ENCODE data around the gene DNMT3B.

- no peak for TF ChIP-seq CTCF (IDR thresholded peaks at IDR 0.05; ENCODE audit: low read depth, low read length, missing input control)
- no peak for TF ChIP-seq MAX (IDR thresholded peaks at IDR 0.05)
- TF ChIP-seq, protein P1, sequence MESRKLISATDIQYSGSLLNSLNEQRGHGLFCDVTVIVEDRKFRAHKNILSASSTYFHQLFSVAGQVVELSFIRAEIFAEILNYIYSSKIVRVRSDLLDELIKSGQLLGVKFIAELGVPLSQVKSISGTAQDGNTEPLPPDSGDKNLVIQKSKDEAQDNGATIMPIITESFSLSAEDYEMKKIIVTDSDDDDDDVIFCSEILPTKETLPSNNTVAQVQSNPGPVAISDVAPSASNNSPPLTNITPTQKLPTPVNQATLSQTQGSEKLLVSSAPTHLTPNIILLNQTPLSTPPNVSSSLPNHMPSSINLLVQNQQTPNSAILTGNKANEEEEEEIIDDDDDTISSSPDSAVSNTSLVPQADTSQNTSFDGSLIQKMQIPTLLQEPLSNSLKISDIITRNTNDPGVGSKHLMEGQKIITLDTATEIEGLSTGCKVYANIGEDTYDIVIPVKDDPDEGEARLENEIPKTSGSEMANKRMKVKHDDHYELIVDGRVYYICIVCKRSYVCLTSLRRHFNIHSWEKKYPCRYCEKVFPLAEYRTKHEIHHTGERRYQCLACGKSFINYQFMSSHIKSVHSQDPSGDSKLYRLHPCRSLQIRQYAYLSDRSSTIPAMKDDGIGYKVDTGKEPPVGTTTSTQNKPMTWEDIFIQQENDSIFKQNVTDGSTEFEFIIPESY (IDR thresholded peaks at IDR 0.05), result no peak
- TF ChIP-seq FOXA1 (IDR thresholded peaks at IDR 0.05), result no peak
- TF ChIP-seq SP1 (IDR thresholded peaks at IDR 0.05), result no peak
- no peak for TF ChIP-seq JUND (IDR thresholded peaks at IDR 0.05)
- no peak for TF ChIP-seq EGR1 (IDR thresholded peaks at IDR 0.05; ENCODE audit: low read depth in 2 of 2)
- TF ChIP-seq GABPA (IDR thresholded peaks at IDR 0.05 in 1 of 2, conservative IDR thresholded peaks at IDR 0.05 in 1 of 2), result no peak
- TF ChIP-seq RXRA (IDR thresholded peaks at IDR 0.05), result no peak
- no peak for TF ChIP-seq ATF3 (IDR thresholded peaks at IDR 0.05)
- no peak for TF ChIP-seq TAF1 (conservative IDR thresholded peaks at IDR 0.05)
- no peak for TF ChIP-seq RAD21 (IDR thresholded peaks at IDR 0.05)
- TF ChIP-seq, protein P2, sequence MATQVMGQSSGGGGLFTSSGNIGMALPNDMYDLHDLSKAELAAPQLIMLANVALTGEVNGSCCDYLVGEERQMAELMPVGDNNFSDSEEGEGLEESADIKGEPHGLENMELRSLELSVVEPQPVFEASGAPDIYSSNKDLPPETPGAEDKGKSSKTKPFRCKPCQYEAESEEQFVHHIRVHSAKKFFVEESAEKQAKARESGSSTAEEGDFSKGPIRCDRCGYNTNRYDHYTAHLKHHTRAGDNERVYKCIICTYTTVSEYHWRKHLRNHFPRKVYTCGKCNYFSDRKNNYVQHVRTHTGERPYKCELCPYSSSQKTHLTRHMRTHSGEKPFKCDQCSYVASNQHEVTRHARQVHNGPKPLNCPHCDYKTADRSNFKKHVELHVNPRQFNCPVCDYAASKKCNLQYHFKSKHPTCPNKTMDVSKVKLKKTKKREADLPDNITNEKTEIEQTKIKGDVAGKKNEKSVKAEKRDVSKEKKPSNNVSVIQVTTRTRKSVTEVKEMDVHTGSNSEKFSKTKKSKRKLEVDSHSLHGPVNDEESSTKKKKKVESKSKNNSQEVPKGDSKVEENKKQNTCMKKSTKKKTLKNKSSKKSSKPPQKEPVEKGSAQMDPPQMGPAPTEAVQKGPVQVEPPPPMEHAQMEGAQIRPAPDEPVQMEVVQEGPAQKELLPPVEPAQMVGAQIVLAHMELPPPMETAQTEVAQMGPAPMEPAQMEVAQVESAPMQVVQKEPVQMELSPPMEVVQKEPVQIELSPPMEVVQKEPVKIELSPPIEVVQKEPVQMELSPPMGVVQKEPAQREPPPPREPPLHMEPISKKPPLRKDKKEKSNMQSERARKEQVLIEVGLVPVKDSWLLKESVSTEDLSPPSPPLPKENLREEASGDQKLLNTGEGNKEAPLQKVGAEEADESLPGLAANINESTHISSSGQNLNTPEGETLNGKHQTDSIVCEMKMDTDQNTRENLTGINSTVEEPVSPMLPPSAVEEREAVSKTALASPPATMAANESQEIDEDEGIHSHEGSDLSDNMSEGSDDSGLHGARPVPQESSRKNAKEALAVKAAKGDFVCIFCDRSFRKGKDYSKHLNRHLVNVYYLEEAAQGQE (IDR thresholded peaks at IDR 0.05), result no peak
- TF ChIP-seq NR2F2 (IDR thresholded peaks at IDR 0.05), result no peak
Observed at GRCh38 chr20:32780749-32781655, 18.8 kb downstream of the DNMT3B start.
